NT2/D1 (cell line): Measurements from ENCODE around the gene ACO2.

Source experiments
- DNase-seq: peaks from one replicate; pipeline ENCODE4 v3.0.0-alpha.2; 2011; ENCODE audit warnings: low read depth, low spot score
- H3K27me3 ChIP-seq: 2 replicates; pipeline ENCODE4 v1.6.0; 2011; ENCODE audit warnings: mild to moderate bottlenecking; ENCODE audit not compliant: insufficient read length, insufficient read depth
- H3K36me3 ChIP-seq: 2 replicates; pipeline ENCODE4 v1.6.1; 2011; ENCODE audit warnings: mild to moderate bottlenecking, low read length, mixed read lengths; ENCODE audit not compliant: insufficient read depth, insufficient read length
- H3K4me1 ChIP-seq: 2 replicates; pipeline ENCODE4 v1.5.1; 2011; ENCODE audit not compliant: insufficient read depth, insufficient read length
- H3K4me3 ChIP-seq: 2 replicates; pipeline ENCODE4 v1.5.1; 2011; ENCODE audit warnings: low read depth; ENCODE audit not compliant: insufficient read length
- H3K9ac ChIP-seq: 2 replicates; pipeline ENCODE4 v1.6.0; 2011; ENCODE audit warnings: low read depth; ENCODE audit not compliant: insufficient read length
- H3K9me3 ChIP-seq: 2 replicates; pipeline ENCODE4 v1.5.1; 2011; ENCODE audit warnings: mild to moderate bottlenecking, low read length; ENCODE audit not compliant: insufficient read depth
- SUZ12 ChIP-seq: IDR thresholded peaks from 2 replicates; pipeline ENCODE4 v1.6.1; 2011; ENCODE audit not compliant: insufficient read length, insufficient read depth; ENCODE audit errors: extremely low read depth
- YY1 ChIP-seq: IDR thresholded peaks from 2 replicates; pipeline ENCODE4 v1.6.1; 2011; ENCODE audit not compliant: insufficient read length, insufficient read depth
- ZNF274 ChIP-seq: IDR thresholded peaks from 2 replicates; pipeline ENCODE4 v1.6.1; 2011; ENCODE audit warnings: mild to moderate bottlenecking, low read depth, low read length

ACO2 gene

DNA sequence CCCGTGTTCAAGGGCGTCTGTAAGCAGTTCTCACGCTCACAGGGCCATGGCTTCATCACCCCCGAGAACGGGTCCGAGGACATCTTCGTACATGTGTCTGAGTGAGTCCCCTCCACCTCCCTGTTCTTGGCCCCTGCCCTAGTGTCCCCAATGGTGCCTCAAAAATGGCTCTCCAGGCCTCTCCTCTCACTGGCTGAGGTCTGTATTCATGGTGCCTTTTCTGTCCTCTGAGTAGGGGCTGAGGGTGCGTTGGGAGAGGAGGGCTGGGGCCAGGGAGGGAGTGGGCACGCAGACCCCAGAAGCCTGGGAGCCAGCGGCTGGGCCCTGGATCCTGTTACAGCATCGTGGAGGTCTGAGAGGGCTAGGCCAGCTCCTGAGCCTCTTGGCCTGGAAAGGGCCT lies 104.8 kb downstream of the ACO2 start:
- DNase-seq: no peak
- TF ChIP-seq YY1 (no peak), ZNF274 (no peak), SUZ12 (no peak)
- H3K4me1 ChIP-seq: peaks cover 12% of the 10 kb centered on the region

DNA sequence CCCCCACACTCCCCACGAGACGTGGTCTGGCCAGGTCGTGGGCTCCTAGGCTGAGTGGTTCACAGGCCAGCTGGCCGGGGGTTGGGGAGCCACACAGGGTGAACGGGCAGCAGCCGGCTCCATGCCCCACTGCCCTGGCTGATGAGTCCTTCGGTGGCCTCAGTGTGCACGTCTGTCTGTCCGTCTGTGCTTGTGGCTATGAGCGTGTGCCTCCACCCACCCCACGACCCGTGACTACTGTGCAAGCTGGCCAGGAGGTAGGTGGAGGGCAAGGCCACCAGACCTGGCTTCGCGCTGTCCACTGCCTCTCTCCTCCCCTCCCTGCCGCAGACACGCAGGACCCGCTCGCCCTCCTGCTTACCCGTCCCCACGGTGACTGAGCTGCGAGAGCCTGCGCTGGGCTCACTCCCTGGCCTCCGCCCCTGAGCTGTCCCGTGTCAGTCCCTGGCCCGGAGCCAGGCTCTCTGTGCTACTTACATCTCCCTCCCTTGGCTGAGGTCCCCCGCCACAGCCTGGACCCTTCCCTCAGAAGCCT lies 106.0 kb downstream of the ACO2 start:
- Histone ChIP-seq H3K4me3 (no peak overlapping the region), H3K4me1 (peaks cover 13% of the 10 kb centered on the region), H3K9ac (peak overlapping the region; percentile 21), H3K36me3 (peaks cover 42% of the 10 kb centered on the region), H3K27me3 (no peaks in the 10 kb centered on the region), H3K9me3 (no peaks in the 10 kb centered on the region)
- TF ChIP-seq SUZ12: no peak
- TF ChIP-seq ZNF274: no peak
- no peak for TF ChIP-seq YY1
- no peak for DNase-seq

More for the DNA sequence above, 104.8 kb downstream of the ACO2 start:
- Histone ChIP-seq H3K4me3 (no peak overlapping the region), H3K9me3 (no peaks in the 10 kb centered on the region), H3K9ac (no peak overlapping the region), H3K36me3 (peaks cover 38% of the 10 kb centered on the region), H3K27me3 (no peaks in the 10 kb centered on the region)

DNA sequence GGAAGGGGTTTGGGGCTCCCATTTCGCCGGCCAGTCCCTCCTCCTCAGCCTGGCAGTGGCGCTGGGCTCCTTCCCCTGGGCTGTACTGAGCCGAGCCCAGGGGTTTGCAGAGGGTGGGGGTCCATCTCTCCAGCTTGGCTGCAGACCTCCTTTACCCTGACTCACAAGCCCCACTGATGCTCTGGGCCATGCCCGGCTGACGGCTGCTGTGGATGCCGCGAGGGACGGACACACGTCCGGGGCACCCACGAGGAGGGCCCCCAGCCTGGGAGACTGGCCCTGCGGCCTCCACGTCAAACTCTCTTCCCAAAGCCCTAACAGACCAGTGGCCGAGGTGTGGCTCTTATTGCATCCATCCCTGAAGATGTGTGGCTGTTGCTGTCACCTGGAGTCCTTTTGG lies 106.6 kb downstream of the ACO2 start:
- peaks cover 47% of the 10 kb centered on the region for H3K36me3 ChIP-seq
- H3K9ac ChIP-seq: no peak overlapping the region
- H3K4me3 ChIP-seq: no peak overlapping the region
- no peak for DNase-seq
- no peaks in the 10 kb centered on the region for H3K27me3 ChIP-seq
- TF ChIP-seq ZNF274 (no peak), SUZ12 (no peak), YY1 (no peak)
- peaks cover 13% of the 10 kb centered on the region for H3K4me1 ChIP-seq
- H3K9me3 ChIP-seq: no peaks in the 10 kb centered on the region

DNA sequence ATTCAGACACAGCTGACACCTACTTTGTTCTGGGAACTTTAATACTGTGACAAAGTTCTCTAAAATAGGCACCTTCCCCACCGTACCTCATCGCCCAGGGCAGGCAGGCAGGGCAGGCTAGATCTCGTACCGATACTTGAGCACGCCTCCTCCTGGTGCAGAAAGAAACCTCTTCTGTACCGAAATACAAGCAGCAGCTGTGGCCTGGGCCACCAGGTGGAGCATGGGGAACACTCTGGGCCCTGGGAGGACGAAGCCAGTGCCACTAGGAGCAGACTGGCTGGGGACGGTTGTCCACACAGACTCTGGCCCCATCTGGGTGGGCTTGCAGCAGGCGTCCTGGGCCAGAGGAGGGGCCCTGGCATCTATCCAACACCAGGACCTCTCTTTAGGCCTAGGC lies 108.0 kb downstream of the ACO2 start:
- Histone ChIP-seq H3K9me3 (no peaks in the 10 kb centered on the region), H3K36me3 (peaks cover 41% of the 10 kb centered on the region), H3K9ac (no peak overlapping the region), H3K4me1 (peaks cover 13% of the 10 kb centered on the region), H3K4me3 (no peak overlapping the region), H3K27me3 (no peaks in the 10 kb centered on the region)
- DNase-seq: peak; percentile 63
- TF ChIP-seq ZNF274 (no peak), YY1 (no peak), SUZ12 (no peak)

- H3K36me3 ChIP-seq: peaks cover 39% of the 10 kb centered on the region
These were observed 109.2 kb downstream of the ACO2 start for GRCh38 chr22:41578114-41578513.

More at GRCh38 chr22:41578114-41578513, 109.2 kb downstream of the ACO2 start:
- H3K27me3 ChIP-seq: no peaks in the 10 kb centered on the region
- TF ChIP-seq SUZ12 (no peak), ZNF274 (no peak), YY1 (no peak)
- no peaks in the 10 kb centered on the region for H3K9me3 ChIP-seq
- H3K4me3 ChIP-seq: no peak overlapping the region
- DNase-seq: no peak
- H3K9ac ChIP-seq: no peak overlapping the region
- peaks cover 13% of the 10 kb centered on the region for H3K4me1 ChIP-seq
